Stimulated activated CD8-positive, alpha-beta memory T cell treated with anti-CD3 and anti-CD28 coated beads, Interleukin-12 subunit alpha, Interleukin-12 subunit beta, amount 100 ng/mL, for 4 hours (primary cell): ENCODE results near the gene TAGAP.

Experiments used
- DNase-seq: peaks from one replicate; pipeline ENCODE4 v3.0.0-alpha.2; 2020; ENCODE audit warnings: low read depth

The TAGAP gene

DNA sequence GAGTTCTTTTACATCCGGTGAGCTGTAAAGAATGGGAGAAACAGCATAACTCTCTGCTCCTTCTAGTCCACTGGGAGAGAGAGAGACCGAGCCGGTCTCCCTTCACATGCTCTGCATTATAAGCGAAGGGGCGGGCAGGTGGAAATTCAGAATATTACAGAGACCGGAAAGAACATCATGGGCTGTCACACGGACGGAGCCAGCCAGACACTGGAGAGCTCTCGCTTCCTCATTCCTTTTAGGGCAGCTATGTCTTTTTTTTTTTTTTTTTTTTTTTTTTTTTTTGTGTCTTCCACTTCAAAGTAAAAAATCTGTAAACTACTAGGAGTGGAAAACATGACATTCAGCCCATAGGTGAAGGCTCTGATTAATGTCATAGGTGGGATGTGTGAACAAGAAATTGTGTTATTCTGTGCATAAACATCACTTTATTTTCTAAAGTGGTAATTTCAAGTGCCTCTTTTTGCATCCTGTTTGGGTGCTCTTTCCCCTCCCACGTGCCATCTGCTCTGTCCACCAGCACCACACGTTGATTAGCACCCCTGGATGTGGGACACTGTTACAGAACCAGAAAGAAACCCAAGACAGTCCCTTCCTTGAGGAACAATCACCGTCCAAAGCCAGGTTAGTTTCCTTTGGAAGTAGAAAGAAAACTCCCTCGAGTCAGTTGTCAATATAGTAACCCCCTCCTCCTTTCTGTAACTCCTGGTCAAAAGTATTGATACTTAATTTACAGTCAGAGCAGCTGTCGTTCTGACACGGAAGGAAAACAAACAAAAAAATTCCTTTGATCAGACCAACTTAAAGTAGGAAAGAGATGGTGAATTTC is at the start of gene TAGAP:
Gene TAGAP, minus strand, starts transcription at position 93 of the 829 bp plus-strand sequence. CDS start 845 bp downstream, outside the sequence.
- peak; percentile 72 for DNase-seq

DNA sequence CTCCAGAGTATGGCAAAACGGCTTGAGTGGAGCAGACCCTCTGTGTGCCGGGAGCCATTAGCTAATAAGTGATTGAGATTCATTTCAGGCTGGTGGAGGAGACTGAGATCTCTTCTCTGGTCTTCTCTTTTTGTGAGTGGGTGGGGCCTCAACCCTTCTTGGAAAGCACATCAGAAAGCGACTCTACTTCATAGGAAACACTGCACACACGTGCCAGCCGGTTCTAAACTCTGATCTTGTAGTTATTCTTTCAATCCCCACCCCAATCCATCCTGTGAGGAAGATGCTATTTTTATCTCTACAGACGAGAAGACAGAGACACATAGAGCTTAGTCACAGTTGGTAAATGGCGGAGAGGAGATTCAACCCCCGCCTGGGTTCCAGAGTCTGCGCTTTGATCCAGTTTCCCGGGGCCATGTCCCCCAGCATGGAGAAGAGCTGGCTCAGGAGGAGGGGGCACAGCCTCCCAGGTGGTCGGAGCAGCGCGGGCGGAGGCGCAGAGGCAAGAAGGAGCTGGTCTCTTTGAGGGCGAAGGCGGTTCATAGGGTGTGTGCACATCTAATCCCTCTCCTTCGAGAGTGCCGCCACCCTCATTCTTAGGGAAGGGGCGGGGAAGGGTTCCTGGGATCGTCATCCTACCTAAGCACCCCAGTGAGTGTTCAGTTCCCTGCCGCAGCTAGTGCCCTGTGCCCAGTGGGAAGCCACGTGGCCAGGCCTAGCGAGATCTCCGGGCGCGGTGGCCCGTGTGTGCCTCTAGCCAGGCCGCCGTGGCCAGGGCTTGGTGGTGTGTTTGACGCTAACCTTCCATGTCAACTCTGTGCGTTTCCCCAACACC is 49.0 kb upstream of the TAGAP start:
- DNase-seq, result no peak

DNA sequence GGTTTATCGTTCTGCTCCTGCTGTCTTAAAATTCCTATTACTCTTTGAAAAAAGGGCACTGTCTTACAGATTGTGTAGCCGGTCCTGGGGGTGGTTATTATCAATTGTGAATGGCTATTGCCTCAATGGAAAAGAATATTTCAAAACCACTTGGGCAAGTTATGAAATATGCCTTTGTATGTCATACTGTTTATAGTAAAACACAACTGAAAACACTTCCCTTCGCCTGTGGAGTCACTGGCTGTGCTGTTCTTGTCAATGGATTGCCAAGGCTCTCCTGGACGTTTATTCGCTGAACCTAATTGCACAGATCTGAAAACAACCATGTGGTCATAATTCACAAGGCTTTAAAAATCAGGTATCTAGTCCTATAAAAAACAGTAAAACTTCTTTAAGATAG is 47.8 kb upstream of the TAGAP start:
- no peak for DNase-seq

DNA sequence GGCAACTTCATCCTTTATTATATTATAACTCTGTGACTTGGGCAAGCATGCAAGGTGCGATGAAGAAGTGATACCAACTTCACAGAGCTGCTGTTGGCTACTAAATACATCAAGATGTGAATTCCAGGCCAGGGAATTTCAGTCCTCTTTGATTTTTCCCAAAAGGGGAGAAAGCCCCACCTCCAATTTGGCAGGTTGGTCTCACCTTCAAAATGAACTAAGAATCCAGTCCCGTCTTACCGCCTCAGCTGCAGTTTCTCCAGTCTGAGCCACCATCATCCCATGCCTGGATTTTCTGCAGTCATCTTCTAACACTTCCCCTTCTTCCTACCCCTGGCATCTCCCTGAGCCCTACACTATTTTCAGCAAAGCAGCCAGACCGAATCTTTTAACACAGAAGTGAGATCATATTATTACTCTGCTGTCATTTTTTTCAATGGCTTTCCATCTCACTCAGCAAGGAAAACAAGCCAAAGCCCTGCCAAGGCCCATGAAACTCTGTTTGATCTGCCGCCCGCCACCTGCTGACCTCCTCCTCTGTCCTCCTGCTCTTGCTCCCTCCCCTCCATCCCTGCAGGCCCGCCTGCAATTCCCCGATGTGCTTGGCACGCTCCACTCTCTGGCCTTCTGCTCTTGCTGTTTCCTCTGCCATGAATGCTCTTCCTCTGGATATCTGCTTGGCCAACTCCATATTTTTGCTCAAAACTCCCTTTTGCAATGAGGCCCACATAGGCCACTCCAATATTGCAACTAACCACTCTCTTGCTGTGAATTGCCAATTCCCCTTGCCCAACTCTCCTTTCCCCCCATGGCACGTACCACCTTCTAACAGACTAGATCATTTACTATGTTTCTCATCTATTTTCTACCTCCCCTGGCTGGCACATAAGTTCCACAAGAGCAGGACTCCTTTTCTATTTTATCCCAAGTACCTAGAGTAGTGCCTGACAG is 46.0 kb upstream of the TAGAP start:
- DNase-seq, result no peak

GRCh38 chr6:159089909-159090308 is 45.1 kb upstream of the TAGAP start:
- DNase-seq, result no peak

- DNase-seq, result no peak
These were observed 44.7 kb upstream of the TAGAP start for GRCh38 chr6:159089443-159089842.

GRCh38 chr6:159086033-159086618 is 41.3 kb upstream of the TAGAP start:
- DNase-seq, result no peak

- no peak for DNase-seq
These were observed 40.7 kb upstream of the TAGAP start for GRCh38 chr6:159085396-159085895.

GRCh38 chr6:159084493-159085091 is 39.8 kb upstream of the TAGAP start:
- DNase-seq, result no peak

DNA sequence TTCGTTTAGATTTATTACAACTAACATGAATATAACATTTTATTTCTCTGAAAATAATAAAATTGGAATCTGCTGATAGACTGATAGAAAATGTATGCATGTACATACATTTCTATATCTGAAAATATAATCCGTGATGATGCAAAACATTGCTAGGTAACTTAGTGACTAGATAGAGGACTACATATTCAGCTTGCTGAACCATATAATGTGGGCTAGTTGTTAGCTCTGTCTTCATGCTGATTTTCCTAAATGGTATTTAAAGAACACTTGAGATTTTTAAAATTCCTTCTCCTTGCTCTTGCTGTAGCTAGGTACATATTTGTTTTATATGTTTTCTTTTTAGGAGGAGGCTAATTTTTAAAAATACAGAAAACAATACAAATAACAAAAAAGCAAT is 38.4 kb upstream of the TAGAP start:
- no peak for DNase-seq

- DNase-seq, result no peak
These were observed 37.4 kb upstream of the TAGAP start for GRCh38 chr6:159082039-159082815.

- no peak for DNase-seq
These were observed 35.6 kb upstream of the TAGAP start for GRCh38 chr6:159080217-159080976.

DNA sequence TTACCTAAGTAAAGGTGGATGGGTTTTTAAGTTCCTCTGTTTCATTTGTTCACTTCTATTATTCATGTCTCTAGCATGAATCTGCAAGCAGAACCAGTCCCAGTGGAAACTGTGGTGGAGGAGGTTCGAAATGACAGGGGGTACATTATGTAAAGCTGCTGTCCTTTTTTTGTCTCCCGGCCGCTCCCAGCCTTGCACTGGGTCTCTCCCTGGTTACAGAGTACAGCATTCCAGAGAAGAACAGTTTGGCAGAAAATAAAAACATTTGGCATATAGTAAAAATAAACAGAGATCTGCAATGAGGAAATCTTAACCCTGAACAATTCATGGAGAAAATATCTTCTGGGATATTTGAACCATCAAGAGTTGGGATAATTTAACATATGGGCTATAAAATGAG is 34.6 kb upstream of the TAGAP start:
- no peak for DNase-seq

DNA sequence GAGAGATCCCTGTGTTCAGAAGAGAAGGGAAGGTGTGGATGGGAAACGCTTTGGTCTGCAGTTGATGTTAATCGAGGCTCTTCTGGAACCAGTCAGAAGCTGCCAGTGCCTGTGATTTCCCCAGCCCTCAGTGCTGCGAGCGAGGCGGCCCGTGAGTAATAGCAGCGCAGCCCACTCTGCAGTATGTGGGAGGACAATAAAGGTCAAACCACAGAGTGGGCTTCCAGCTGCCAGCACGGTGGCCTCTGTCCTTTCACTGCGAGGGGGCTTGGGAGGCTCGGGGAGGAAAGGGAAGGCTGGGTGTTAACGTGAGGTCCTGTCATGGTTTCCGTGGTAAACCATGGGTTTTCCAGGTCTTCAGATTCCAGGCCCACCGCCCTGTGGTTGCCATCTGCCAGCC is 32.3 kb upstream of the TAGAP start:
- peak; percentile 66 for DNase-seq

- no peak for DNase-seq
These were observed 30.9 kb upstream of the TAGAP start for GRCh38 chr6:159075506-159076228.

- DNase-seq, result no peak
These were observed 30.1 kb upstream of the TAGAP start for GRCh38 chr6:159074876-159075275.

- DNase-seq, result no peak
These were observed 29.4 kb upstream of the TAGAP start for GRCh38 chr6:159074120-159074684.
